AG04450 (cell line): ENCODE results near the gene GGCX. TPM values are rescaled to one million over a fixed set of nuclear protein-coding genes. Genes with fewer than 3 reads are reported as not detected.

Experiments used
- CTCF ChIA-PET: fragments of 300-600, 350-600 bp; formaldehyde crosslinking; extraction: SDS; loops from one replicate; lab custom pipeline; 2022; ENCODE audit warnings: antibody characterized with exemption, inconsistent platforms; lab: Charles Lee
- POLR2A ChIA-PET: fragments of 350-600 bp; formaldehyde crosslinking; extraction: SDS; loops from one replicate; lab custom pipeline; 2021; ENCODE audit warnings: antibody characterized with exemption, inconsistent platforms; lab: Yijun Ruan, JAX
- DNase-seq: peaks from one replicate; pipeline ENCODE4 v3.0.0-alpha.2; 2011; ENCODE audit warnings: low read depth, low spot score
- H3K27ac ChIP-seq: one replicate; pipeline ENCODE4 v1.5.1; 2012; ENCODE audit warnings: low read depth, low read length, control low read depth
- H3K27me3 ChIP-seq: one replicate; pipeline ENCODE4 v1.6.0; 2012; ENCODE audit warnings: low read length; ENCODE audit not compliant: control insufficient read depth, insufficient read depth
- H3K4me3 ChIP-seq: 2 replicates; pipeline ENCODE4 v1.5.1; 2011; ENCODE audit warnings: mild to moderate bottlenecking, low read depth, low read length, control low read depth
- H3K9me3 ChIP-seq: 2 replicates; pipeline ENCODE4 v1.5.1; 2012; ENCODE audit warnings: low read length; ENCODE audit not compliant: control insufficient read depth, insufficient read depth
- polyA plus RNA-seq: library from polyadenylated mRNA; depleted of rRNA; stranded (reverse); fragments of >200 nt; gene quantifications from 2 replicates; pipeline ENCODE4 v1.2.3, GENCODE V29; 2011
- TF ChIP-seq, protein P1 (sequence below): IDR thresholded peaks from 2 replicates; pipeline ENCODE4 v1.5.1; 2011; ENCODE audit warnings: low read depth, low read length, control low read depth, inconsistent platforms

GGCX gene
- polyA plus RNA-seq, 1 experiment: 44.0 TPM

DNA sequence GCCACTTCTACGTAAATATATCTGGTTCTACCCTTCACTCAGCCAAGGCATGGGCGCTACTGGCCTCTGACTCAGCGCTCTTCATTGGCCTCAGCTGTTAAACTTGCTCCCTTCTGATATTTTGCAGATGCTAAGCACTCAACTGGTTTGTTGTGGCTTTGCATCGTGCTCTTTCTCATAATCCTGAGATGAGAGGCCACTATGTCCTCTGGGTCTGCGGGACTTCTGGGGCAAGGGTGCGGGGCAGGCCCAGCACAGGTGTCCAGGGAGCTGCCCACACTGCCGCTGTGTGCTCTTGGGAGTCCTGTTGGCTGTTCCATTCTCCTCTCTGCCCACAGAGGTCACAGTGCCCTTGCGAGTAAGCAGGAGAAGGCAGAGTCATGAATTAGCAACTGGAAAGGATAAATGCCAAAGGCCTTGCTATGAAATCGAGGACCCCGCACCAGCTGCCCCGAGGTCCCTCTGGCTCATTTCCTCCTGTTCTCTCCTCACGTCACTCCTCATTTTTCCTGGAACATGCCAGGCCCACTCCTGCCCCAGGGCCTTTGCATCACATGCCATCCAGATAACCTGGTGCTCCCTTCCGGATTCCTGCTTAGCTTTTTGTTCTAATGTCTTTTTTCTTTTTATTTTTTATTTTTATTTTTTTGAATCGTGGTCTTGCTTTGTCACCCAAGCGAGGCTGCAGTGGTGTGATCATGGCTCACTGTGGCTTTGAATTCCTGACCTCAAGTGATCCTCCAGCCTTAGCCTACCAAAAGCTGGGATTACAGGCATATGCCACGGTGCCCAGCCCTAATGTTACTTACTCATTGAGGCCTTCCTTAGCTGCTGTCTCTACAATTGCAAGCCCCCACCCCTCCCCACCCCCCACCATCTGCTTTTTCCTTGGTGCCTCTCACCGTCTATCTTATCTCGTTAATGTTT lies 57.2 kb downstream of the GGCX start:
- DNase-seq: no peak
- Histone ChIP-seq H3K4me3 (no peak overlapping the region), H3K27me3 (no peaks in the 10 kb centered on the region), H3K27ac (peak overlapping the region; percentile 78), H3K9me3 (no peaks in the 10 kb centered on the region)
- CTCF ChIA-PET: no interaction called here
- TF ChIP-seq, protein P1, sequence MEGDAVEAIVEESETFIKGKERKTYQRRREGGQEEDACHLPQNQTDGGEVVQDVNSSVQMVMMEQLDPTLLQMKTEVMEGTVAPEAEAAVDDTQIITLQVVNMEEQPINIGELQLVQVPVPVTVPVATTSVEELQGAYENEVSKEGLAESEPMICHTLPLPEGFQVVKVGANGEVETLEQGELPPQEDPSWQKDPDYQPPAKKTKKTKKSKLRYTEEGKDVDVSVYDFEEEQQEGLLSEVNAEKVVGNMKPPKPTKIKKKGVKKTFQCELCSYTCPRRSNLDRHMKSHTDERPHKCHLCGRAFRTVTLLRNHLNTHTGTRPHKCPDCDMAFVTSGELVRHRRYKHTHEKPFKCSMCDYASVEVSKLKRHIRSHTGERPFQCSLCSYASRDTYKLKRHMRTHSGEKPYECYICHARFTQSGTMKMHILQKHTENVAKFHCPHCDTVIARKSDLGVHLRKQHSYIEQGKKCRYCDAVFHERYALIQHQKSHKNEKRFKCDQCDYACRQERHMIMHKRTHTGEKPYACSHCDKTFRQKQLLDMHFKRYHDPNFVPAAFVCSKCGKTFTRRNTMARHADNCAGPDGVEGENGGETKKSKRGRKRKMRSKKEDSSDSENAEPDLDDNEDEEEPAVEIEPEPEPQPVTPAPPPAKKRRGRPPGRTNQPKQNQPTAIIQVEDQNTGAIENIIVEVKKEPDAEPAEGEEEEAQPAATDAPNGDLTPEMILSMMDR: no peak
- POLR2A ChIA-PET: interaction anchor here (0.6 to 4.3 kb wide), 5 partner anchors 32 to 155 kb away, joined by 3 to 96 read pairs (median 5); partner anchors contain the start of gene MAT2A

DNA sequence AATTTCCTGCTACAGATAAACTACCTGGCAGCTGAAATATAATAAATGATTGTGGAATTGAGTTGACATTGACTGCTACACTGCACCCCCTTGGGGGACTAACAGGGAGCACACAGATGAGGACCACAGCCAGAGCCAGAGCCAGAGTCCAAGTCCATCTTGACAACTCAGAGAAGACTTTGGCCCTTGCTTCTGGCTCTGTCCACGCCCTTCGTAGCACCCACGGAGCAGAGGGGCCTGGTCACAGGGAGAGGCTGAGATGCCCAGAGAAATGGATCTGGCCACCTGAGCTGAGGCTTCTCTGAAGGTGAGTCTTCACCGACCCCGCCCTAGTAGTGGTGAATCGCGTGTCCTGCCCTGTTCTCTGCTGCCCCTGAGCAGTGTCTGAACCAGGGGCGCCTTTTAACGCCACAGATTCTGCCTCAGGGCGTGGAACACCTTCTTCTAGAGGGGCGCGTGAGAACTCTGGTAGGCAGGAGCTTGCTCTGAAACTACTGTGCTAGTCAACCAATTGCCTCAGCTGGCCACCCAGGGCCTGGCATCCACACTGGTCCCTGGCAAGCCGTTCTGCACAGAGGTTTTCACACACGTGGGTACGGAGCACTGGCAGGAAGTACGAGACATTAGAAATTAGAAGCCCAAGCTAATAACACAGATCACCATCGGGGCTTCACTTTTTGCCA lies 58.0 kb downstream of the GGCX start:
- Histone ChIP-seq H3K27me3 (no peaks in the 10 kb centered on the region), H3K9me3 (no peaks in the 10 kb centered on the region), H3K4me3 (no peak overlapping the region), H3K27ac (peak overlapping the region; percentile 78)
- no peak for DNase-seq
- ChIA-PET POLR2A (interaction anchor here (1.2 to 4.3 kb wide), 3 partner anchors 36 to 37 kb away, joined by 3 to 96 read pairs (median 4); partner anchors contain the start of gene MAT2A), CTCF (no interaction called here)
- TF ChIP-seq, protein P1: no peak

DNA sequence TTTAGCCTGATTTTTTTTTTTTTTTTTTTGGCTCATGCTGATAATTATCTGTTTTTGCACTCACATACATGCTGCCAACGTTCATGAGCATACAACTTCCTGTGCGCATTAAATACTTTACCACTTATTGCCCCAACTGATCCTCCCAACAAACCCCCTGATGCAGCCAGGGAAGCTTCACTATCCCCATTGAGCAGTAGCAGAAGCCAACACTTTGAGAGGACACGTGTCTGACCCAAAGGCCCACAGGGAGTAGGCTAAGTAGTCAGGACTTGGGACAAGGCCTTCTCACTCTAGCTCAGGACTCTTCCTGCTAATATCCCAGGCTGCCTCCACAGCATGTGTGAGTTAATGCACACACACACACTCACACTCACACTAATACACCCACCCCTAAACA lies 58.6 kb downstream of the GGCX start:
- POLR2A ChIA-PET: interaction anchor here (1.2 to 1.3 kb wide), 2 partner anchors 36 to 38 kb away, joined by 3 to 4 read pairs; partner anchors contain the start of gene MAT2A
- no peak overlapping the region for H3K4me3 ChIP-seq
- TF ChIP-seq, protein P1: no peak
- H3K27me3 ChIP-seq: no peaks in the 10 kb centered on the region
- no peak for DNase-seq
- H3K9me3 ChIP-seq: no peaks in the 10 kb centered on the region
- H3K27ac ChIP-seq: no peak overlapping the region
- CTCF ChIA-PET: no interaction called here

DNA sequence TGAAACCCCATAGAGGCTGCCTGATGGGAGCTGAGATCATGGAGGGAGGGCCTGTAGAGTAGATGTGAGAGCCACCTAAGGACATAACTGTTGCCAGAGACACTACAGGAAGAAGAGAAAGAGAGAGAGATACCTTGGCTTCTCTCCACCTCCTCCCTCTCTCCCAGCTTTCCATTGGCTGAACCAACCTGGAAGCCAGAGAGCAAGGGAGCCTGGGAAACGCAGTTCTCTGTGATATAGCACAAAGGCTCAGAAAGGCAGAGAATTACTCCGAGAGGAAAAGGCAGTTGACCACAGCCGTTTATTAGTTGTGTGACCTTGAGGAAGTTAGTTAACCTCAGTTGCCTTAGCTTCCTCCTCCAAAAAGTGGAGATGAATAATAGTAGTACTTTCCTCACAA lies 60.0 kb downstream of the GGCX start:
- DNase-seq: no peak
- Histone ChIP-seq H3K4me3 (no peak overlapping the region), H3K27me3 (no peaks in the 10 kb centered on the region), H3K9me3 (no peaks in the 10 kb centered on the region), H3K27ac (no peak overlapping the region)
- POLR2A ChIA-PET: interaction anchor here (2.7 kb wide), 1 partner anchor 38 kb away, joined by 21 read pairs; the partner anchor contains the start of gene MAT2A
- CTCF ChIA-PET: no interaction called here
- TF ChIP-seq, protein P1: no peak
